Activated B cell treated with CpG ODN at 0.5 μM for 24 hours (primary cell): Measurements from ENCODE around the gene IFI27L1. TPM values are rescaled to one million over a fixed set of nuclear protein-coding genes. Genes with fewer than 3 reads are reported as not detected.

Source experiments
- ATAC-seq: fragments of 200-7000 bp; cut with Tn5 transposase; one replicate; pipeline ENCODE4 v1.10.0; 2021; ENCODE audit warnings: low read depth, mild to moderate bottlenecking, moderate library complexity
- CTCF ChIA-PET: fragments of 350-600 bp; sonication (Branson Sonifier 250); formaldehyde crosslinking; loops from one replicate; lab custom pipeline; 2021; ENCODE audit warnings: antibody characterized with exemption; lab: Charles Lee
- POLR2A ChIA-PET: fragments of 350-600 bp; sonication (Branson Sonifier 250); formaldehyde crosslinking; loops from one replicate; lab custom pipeline; 2021; ENCODE audit warnings: antibody characterized with exemption; lab: Charles Lee
- DNase-seq: peaks from one replicate; pipeline ENCODE4 v3.0.0; 2022
- H3K27ac Mint-ChIP-seq: one replicate; pipeline ENCODE4 v1.8.0; 2020; ENCODE audit warnings: mixed read lengths
- H3K27me3 Mint-ChIP-seq: one replicate; pipeline ENCODE4 v1.8.0; 2021; ENCODE audit warnings: mixed read lengths
- H3K36me3 Mint-ChIP-seq: one replicate; pipeline ENCODE4 v1.8.0; 2021; ENCODE audit warnings: low read depth, mixed read lengths
- H3K4me1 Mint-ChIP-seq: one replicate; pipeline ENCODE4 v1.8.0; 2021; ENCODE audit warnings: mixed read lengths
- H3K4me3 Mint-ChIP-seq: one replicate; pipeline ENCODE4 v1.8.0; 2020; ENCODE audit warnings: mild to moderate bottlenecking, mixed read lengths
- H3K9me3 Mint-ChIP-seq: one replicate; pipeline ENCODE4 v1.8.0; 2020; ENCODE audit warnings: mixed read lengths
- CTCF ChIP-seq: fragments of 200-600 bp; IDR thresholded peaks from one replicate; pipeline ENCODE4 v1.8.0; 2022; ENCODE audit warnings: antibody characterized with exemption, mild to moderate bottlenecking
- intact Hi-C: fragments of 100-400 bp; cut with micrococcal nuclease; formaldehyde crosslinking; loops from one replicate; pipeline ENCODE4 v1.15.1; 2024
- total RNA-seq: library from RNA; stranded (reverse); gene quantifications from 2 replicates; pipeline ENCODE4 v1.2.3, GENCODE V29; 2022

Gene IFI27L1
- total RNA-seq, 1 donor from 2014 or later = 9.2 TPM

GRCh38 chr14:94113073-94113472, 32.0 kb downstream of the IFI27L1 start:
- POLR2A ChIA-PET = interaction anchor here (0.7 kb wide), 1 partner anchor 50 kb away, joined by 4 read pairs; no protein-coding TSS in a partner anchor
- ATAC-seq = no peak
- Mint-ChIP-seq H3K4me1 (no peaks in the 10 kb centered on the region), H3K4me3 (no peak overlapping the region), H3K27me3 (peaks cover 31% of the 10 kb centered on the region), H3K27ac (no peak overlapping the region), H3K36me3 (no peaks in the 10 kb centered on the region), H3K9me3 (no peaks in the 10 kb centered on the region)
- CTCF ChIA-PET = no interaction called here
- TF ChIP-seq CTCF = no peak
- intact Hi-C loops = no loop called here
- no peak for DNase-seq

- ATAC-seq = no peak
- H3K36me3 Mint-ChIP-seq = no peaks in the 10 kb centered on the region
- no peak overlapping the region for H3K27ac Mint-ChIP-seq
- ChIA-PET POLR2A (interaction anchor here (0.7 kb wide), 1 partner anchor 50 kb away, joined by 4 read pairs; no protein-coding TSS in a partner anchor), CTCF (no interaction called here)
- no peak overlapping the region for H3K4me3 Mint-ChIP-seq
- intact Hi-C loops = no loop called here
- TF ChIP-seq CTCF = no peak
- no peaks in the 10 kb centered on the region for H3K9me3 Mint-ChIP-seq
- DNase-seq = no peak
- H3K27me3 Mint-ChIP-seq = peaks cover 34% of the 10 kb centered on the region
- H3K4me1 Mint-ChIP-seq = no peaks in the 10 kb centered on the region
Observed at GRCh38 chr14:94113490-94113889, 32.4 kb downstream of the IFI27L1 start.

- DNase-seq (no peak), ATAC-seq (no peak)
- no peak overlapping the region for H3K27ac Mint-ChIP-seq
- no peaks in the 10 kb centered on the region for H3K9me3 Mint-ChIP-seq
- no peaks in the 10 kb centered on the region for H3K36me3 Mint-ChIP-seq
- intact Hi-C loops = no loop called here
- CTCF ChIA-PET = no interaction called here
- H3K4me3 Mint-ChIP-seq = no peak overlapping the region
- no peak for TF ChIP-seq CTCF
- peaks cover 34% of the 10 kb centered on the region for H3K27me3 Mint-ChIP-seq
- no peaks in the 10 kb centered on the region for H3K4me1 Mint-ChIP-seq
- POLR2A ChIA-PET = no interaction called here
Observed at GRCh38 chr14:94113908-94114588, 32.9 kb downstream of the IFI27L1 start.

- Mint-ChIP-seq H3K27me3 (peaks cover 34% of the 10 kb centered on the region), H3K27ac (no peak overlapping the region), H3K36me3 (no peaks in the 10 kb centered on the region), H3K4me1 (no peaks in the 10 kb centered on the region), H3K4me3 (no peak overlapping the region), H3K9me3 (peaks cover 3% of the 10 kb centered on the region)
- DNase-seq (no peak), ATAC-seq (no peak)
- intact Hi-C loops = no loop called here
- ChIA-PET POLR2A (no interaction called here), CTCF (no interaction called here)
- no peak for TF ChIP-seq CTCF
Observed at GRCh38 chr14:94114589-94115057, 33.5 kb downstream of the IFI27L1 start.

GRCh38 chr14:94115058-94115591, 34.0 kb downstream of the IFI27L1 start:
- ChIA-PET CTCF (no interaction called here), POLR2A (no interaction called here)
- Mint-ChIP-seq H3K36me3 (no peaks in the 10 kb centered on the region), H3K4me1 (no peaks in the 10 kb centered on the region), H3K27me3 (peaks cover 34% of the 10 kb centered on the region), H3K27ac (no peak overlapping the region), H3K9me3 (peaks cover 4% of the 10 kb centered on the region), H3K4me3 (no peak overlapping the region)
- intact Hi-C loops = no loop called here
- ATAC-seq = no peak
- no peak for TF ChIP-seq CTCF
- DNase-seq = no peak
